HepG2 (cell line): Measurements from ENCODE around the gene NLGN2. TPM values are rescaled to one million over a fixed set of nuclear protein-coding genes. Genes with fewer than 3 reads are reported as not detected.

ENCODE experiments used
- MED1 ChIP-seq: sonication (generic); formaldehyde crosslinking; IDR thresholded peaks from 2 replicates; pipeline ENCODE4 v1.4.0; 2020; ENCODE audit warnings: missing genetic modification reagents
- MED8 ChIP-seq: sonication (generic); formaldehyde crosslinking; IDR thresholded peaks from 2 replicates; pipeline ENCODE4 v1.8.1; 2023; ENCODE audit warnings: mild to moderate bottlenecking, missing genetic modification reagents; ENCODE audit not compliant: insufficient replicate concordance
- NONO ChIP-seq, 2 experiments: fragments of 450-650 bp in 1 of 2; sonication (generic) in 1 of 2; formaldehyde crosslinking in 1 of 2; IDR thresholded peaks in 1 of 2; conservative IDR thresholded peaks in 1 of 2; 2 replicates each; pipeline versions ENCODE4 v1.6.1 to v1.8.0; 2017 to 2022; ENCODE audit warnings: mild to moderate bottlenecking in 1 of 2, missing genetic modification reagents in 1 of 2, moderate library complexity in 1 of 2
- SP5 ChIP-seq: IDR thresholded peaks from 2 replicates; pipeline ENCODE4 v1.6.1; 2016; ENCODE audit warnings: low read depth, borderline replicate concordance
- TBX2 ChIP-seq: sonication (generic); formaldehyde crosslinking; IDR thresholded peaks from 2 replicates; pipeline ENCODE4 v1.5.0; 2020; ENCODE audit warnings: missing genetic modification reagents, mild to moderate bottlenecking, borderline replicate concordance
- ZFP82 ChIP-seq: sonication (generic); formaldehyde crosslinking; IDR thresholded peaks from 2 replicates; pipeline ENCODE4 v1.5.1; 2020; ENCODE audit warnings: mild to moderate bottlenecking, missing genetic modification reagents, borderline replicate concordance
- ZNF251 ChIP-seq: sonication (generic); formaldehyde crosslinking; IDR thresholded peaks from 2 replicates; pipeline ENCODE4 v1.9.0; 2021; ENCODE audit warnings: mild to moderate bottlenecking, missing genetic modification reagents
- ZNF292 ChIP-seq: sonication (generic); formaldehyde crosslinking; IDR thresholded peaks from 2 replicates; pipeline ENCODE4 v1.8.1; 2022; ENCODE audit warnings: mild to moderate bottlenecking, low read depth, missing genetic modification reagents, borderline replicate concordance
- ZNF331 ChIP-seq: sonication (generic); formaldehyde crosslinking; IDR thresholded peaks from 2 replicates; pipeline ENCODE4 v1.4.0; 2020; ENCODE audit warnings: missing genetic modification reagents
- ZNF772 ChIP-seq: sonication (generic); formaldehyde crosslinking; IDR thresholded peaks from 2 replicates; pipeline ENCODE4 v1.5.0; 2020; ENCODE audit warnings: mild to moderate bottlenecking, missing genetic modification reagents
- polyA plus RNA-seq, 8 experiments: library from polyadenylated mRNA; depleted of rRNA in 3 of 8; stranded (reverse) in 7 of 8; unstranded in 1 of 8; fragments of >200 nt; fragmentation: Illumina TruSeq in 4 of 8; extraction: Trizol in 4 of 8; gene quantifications; 2 replicates each; pipeline versions ENCODE4 v1.2.1 to v1.2.3, GENCODE V29; 2011 to 2016; ENCODE audit warnings: low read depth in 4 of 8, missing spikeins in 1 of 8, mixed read lengths in 1 of 8; ENCODE audit not compliant: insufficient read depth in 1 of 8
- total RNA-seq, 5 experiments: library from RNA; depleted of rRNA; stranded (reverse); fragments of >200 nt; fragmentation: Illumina TruSeq; extraction: Trizol; gene quantifications; 2 replicates each; pipeline ENCODE4 v1.2.3, GENCODE V29; 2016; ENCODE audit warnings: low read depth in 1 of 5
- TF ChIP-seq, protein P1 (sequence below): sonication (generic); formaldehyde crosslinking; IDR thresholded peaks from 2 replicates; pipeline ENCODE4 v1.5.0; 2020; ENCODE audit warnings: missing genetic modification reagents
- TF ChIP-seq, protein P2 (sequence below): sonication (generic); formaldehyde crosslinking; IDR thresholded peaks from 2 replicates; pipeline ENCODE4 v1.5.1; 2020; ENCODE audit warnings: missing genetic modification reagents, mild to moderate bottlenecking, borderline replicate concordance
- TF ChIP-seq, protein P3 (sequence below): sonication (generic); formaldehyde crosslinking; IDR thresholded peaks from 2 replicates; pipeline ENCODE4 v1.8.0; 2022; ENCODE audit warnings: missing genetic modification reagents, mild to moderate bottlenecking, inconsistent platforms, borderline replicate concordance
- TF ChIP-seq, protein P4 (sequence below): sonication (generic); formaldehyde crosslinking; IDR thresholded peaks from 2 replicates; pipeline ENCODE4 v1.8.0; 2022; ENCODE audit warnings: mild to moderate bottlenecking, missing genetic modification reagents, moderate library complexity
- TF ChIP-seq, protein P5 (sequence below): sonication (generic); formaldehyde crosslinking; IDR thresholded peaks from 2 replicates; pipeline ENCODE4 v1.4.0; 2020; ENCODE audit warnings: missing genetic modification reagents
- TF ChIP-seq, protein P6 (sequence below): IDR thresholded peaks from 2 replicates; pipeline ENCODE4 v1.6.1; 2012; ENCODE audit warnings: inconsistent platforms

NLGN2 gene
- total and polyA plus RNA-seq, 2 of the 13 experiments (the other 11 are each of a cell fraction or from before 2014, with no cell fraction given) = 1.9 to 11.0 TPM

DNA sequence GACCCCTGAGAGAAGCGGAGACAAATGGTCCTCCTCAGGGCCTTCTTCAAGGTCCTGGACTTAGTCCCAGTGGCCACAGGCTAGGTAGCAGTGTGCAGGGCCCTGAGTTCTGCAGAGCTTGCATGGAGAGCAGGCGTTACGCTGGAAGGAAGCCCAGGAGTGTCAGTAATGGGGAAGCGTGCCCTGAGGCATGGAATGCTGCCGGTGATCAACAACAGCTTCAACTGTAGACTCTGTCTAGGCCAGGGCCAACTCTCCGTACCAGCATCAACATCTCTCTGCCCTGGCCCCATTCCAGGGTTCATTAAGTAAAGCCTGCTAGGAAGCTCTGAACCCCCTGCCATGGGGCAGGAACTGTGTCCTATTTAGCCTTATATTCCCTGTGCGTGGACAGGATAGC, 27.3 kb upstream of the NLGN2 start (continued):
- TF ChIP-seq, protein P1, sequence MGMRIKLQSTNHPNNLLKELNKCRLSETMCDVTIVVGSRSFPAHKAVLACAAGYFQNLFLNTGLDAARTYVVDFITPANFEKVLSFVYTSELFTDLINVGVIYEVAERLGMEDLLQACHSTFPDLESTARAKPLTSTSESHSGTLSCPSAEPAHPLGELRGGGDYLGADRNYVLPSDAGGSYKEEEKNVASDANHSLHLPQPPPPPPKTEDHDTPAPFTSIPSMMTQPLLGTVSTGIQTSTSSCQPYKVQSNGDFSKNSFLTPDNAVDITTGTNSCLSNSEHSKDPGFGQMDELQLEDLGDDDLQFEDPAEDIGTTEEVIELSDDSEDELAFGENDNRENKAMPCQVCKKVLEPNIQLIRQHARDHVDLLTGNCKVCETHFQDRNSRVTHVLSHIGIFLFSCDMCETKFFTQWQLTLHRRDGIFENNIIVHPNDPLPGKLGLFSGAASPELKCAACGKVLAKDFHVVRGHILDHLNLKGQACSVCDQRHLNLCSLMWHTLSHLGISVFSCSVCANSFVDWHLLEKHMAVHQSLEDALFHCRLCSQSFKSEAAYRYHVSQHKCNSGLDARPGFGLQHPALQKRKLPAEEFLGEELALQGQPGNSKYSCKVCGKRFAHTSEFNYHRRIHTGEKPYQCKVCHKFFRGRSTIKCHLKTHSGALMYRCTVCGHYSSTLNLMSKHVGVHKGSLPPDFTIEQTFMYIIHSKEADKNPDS (CRISPR knock-in tag) = no peak
- TF ChIP-seq NONO (IDR thresholded peaks at IDR 0.05) = no peak
- TF ChIP-seq NONO (CRISPR knock-in tag; conservative IDR thresholded peaks at IDR 0.05) = no peak
- TF ChIP-seq, protein P2, sequence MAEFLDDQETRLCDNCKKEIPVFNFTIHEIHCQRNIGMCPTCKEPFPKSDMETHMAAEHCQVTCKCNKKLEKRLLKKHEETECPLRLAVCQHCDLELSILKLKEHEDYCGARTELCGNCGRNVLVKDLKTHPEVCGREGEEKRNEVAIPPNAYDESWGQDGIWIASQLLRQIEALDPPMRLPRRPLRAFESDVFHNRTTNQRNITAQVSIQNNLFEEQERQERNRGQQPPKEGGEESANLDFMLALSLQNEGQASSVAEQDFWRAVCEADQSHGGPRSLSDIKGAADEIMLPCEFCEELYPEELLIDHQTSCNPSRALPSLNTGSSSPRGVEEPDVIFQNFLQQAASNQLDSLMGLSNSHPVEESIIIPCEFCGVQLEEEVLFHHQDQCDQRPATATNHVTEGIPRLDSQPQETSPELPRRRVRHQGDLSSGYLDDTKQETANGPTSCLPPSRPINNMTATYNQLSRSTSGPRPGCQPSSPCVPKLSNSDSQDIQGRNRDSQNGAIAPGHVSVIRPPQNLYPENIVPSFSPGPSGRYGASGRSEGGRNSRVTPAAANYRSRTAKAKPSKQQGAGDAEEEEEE (CRISPR knock-in tag) = no peak
- TF ChIP-seq ZFP82 (CRISPR knock-in tag) = no peak
- 0 out of 2 replicates have a peak, but pooled peaks have one; percentile 24 for TF ChIP-seq MED1 (CRISPR knock-in tag)
- TF ChIP-seq, protein P3, sequence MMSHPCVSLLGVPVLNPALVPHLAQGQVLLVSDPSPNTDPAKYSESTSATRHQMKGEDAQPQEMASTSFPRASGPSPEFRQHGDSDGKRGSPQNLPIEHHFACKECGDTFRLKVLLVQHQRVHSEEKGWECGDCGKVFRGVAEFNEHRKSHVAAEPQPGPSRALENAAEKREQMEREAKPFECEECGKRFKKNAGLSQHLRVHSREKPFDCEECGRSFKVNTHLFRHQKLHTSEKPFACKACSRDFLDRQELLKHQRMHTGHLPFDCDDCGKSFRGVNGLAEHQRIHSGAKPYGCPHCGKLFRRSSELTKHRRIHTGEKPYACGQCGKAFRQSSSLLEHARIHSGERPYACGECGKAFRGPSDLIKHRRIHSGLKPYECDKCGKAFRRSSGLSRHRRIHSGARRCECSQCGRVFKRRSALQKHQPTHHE (CRISPR knock-in tag) = no peak
- TF ChIP-seq, protein P4, sequence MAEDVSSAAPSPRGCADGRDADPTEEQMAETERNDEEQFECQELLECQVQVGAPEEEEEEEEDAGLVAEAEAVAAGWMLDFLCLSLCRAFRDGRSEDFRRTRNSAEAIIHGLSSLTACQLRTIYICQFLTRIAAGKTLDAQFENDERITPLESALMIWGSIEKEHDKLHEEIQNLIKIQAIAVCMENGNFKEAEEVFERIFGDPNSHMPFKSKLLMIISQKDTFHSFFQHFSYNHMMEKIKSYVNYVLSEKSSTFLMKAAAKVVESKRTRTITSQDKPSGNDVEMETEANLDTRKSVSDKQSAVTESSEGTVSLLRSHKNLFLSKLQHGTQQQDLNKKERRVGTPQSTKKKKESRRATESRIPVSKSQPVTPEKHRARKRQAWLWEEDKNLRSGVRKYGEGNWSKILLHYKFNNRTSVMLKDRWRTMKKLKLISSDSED (CRISPR knock-in tag) = no peak
- no peak; the same call in 1 of the 2 replicates for TF ChIP-seq TBX2 (CRISPR knock-in tag)
- TF ChIP-seq MED8 (CRISPR knock-in tag) = no peak
- 0 out of 2 replicates have a peak, but pooled peaks have one; percentile 3 for TF ChIP-seq ZNF772 (CRISPR knock-in tag)
- TF ChIP-seq ZNF292 (CRISPR knock-in tag) = no peak
- TF ChIP-seq, protein P5, sequence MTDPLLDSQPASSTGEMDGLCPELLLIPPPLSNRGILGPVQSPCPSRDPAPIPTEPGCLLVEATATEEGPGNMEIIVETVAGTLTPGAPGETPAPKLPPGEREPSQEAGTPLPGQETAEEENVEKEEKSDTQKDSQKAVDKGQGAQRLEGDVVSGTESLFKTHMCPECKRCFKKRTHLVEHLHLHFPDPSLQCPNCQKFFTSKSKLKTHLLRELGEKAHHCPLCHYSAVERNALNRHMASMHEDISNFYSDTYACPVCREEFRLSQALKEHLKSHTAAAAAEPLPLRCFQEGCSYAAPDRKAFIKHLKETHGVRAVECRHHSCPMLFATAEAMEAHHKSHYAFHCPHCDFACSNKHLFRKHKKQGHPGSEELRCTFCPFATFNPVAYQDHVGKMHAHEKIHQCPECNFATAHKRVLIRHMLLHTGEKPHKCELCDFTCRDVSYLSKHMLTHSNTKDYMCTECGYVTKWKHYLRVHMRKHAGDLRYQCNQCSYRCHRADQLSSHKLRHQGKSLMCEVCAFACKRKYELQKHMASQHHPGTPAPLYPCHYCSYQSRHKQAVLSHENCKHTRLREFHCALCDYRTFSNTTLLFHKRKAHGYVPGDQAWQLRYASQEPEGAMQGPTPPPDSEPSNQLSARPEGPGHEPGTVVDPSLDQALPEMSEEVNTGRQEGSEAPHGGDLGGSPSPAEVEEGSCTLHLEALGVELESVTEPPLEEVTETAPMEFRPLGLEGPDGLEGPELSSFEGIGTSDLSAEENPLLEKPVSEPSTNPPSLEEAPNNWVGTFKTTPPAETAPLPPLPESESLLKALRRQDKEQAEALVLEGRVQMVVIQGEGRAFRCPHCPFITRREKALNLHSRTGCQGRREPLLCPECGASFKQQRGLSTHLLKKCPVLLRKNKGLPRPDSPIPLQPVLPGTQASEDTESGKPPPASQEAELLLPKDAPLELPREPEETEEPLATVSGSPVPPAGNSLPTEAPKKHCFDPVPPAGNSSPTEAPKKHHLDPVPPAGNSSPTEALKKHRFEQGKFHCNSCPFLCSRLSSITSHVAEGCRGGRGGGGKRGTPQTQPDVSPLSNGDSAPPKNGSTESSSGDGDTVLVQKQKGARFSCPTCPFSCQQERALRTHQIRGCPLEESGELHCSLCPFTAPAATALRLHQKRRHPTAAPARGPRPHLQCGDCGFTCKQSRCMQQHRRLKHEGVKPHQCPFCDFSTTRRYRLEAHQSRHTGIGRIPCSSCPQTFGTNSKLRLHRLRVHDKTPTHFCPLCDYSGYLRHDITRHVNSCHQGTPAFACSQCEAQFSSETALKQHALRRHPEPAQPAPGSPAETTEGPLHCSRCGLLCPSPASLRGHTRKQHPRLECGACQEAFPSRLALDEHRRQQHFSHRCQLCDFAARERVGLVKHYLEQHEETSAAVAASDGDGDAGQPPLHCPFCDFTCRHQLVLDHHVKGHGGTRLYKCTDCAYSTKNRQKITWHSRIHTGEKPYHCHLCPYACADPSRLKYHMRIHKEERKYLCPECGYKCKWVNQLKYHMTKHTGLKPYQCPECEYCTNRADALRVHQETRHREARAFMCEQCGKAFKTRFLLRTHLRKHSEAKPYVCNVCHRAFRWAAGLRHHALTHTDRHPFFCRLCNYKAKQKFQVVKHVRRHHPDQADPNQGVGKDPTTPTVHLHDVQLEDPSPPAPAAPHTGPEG (CRISPR knock-in tag) = 0 out of 2 replicates have a peak, but pooled peaks have one; percentile 8
- TF ChIP-seq ZNF251 (CRISPR knock-in tag) = no peak
- TF ChIP-seq SP5 (CRISPR knock-in tag) = no peak
- TF ChIP-seq, protein P6, sequence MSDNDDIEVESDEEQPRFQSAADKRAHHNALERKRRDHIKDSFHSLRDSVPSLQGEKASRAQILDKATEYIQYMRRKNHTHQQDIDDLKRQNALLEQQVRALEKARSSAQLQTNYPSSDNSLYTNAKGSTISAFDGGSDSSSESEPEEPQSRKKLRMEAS = peak; percentile 54
- peak; percentile 24; the same call in 1 of the 2 replicates for TF ChIP-seq ZNF331 (CRISPR knock-in tag)
